HG03442 (cell line): ENCODE data around the gene PODN.

Experiments
- ATAC-seq: cut with Tn5 transposase; IDR thresholded peaks from one replicate; pipeline ENCODE4 v1.9.1; 2021; ENCODE audit warnings: mild to moderate bottlenecking, moderate library complexity; ENCODE audit not compliant: unreplicated experiment

Gene PODN

DNA sequence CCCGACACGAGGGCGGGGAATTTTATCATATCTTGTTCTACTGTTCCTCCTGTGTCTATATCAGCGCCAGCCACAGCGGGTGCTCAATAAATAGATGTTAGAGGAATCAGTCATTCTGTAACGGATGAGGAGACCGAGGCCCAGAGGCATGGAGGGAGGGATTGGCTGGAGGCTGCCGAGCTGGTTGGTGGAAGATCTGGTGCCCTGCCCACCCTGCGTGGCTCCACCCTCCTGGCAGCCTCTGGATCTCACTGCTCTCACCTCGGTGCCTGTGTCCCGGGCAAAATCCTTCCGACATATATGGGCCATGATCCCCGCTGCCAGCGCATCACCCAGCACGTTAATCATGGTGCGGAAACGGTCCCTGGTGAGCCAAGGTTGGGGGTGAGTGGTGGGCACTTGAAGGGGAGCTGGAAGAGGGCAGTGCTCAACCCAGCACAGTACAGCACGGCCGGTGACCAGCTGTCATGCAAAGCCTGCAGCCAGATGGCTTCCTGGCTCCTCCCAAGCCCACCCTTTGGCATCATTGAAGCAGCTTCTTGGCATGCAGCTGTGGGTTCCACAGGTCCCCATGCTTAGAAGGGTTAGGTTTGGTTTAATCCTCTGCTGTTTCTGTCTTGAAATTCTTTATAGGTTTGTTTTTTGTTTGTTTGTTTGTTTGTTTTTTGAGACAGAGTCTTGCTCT lies 26.7 kb downstream of the PODN start:
- ATAC-seq: no peak

DNA sequence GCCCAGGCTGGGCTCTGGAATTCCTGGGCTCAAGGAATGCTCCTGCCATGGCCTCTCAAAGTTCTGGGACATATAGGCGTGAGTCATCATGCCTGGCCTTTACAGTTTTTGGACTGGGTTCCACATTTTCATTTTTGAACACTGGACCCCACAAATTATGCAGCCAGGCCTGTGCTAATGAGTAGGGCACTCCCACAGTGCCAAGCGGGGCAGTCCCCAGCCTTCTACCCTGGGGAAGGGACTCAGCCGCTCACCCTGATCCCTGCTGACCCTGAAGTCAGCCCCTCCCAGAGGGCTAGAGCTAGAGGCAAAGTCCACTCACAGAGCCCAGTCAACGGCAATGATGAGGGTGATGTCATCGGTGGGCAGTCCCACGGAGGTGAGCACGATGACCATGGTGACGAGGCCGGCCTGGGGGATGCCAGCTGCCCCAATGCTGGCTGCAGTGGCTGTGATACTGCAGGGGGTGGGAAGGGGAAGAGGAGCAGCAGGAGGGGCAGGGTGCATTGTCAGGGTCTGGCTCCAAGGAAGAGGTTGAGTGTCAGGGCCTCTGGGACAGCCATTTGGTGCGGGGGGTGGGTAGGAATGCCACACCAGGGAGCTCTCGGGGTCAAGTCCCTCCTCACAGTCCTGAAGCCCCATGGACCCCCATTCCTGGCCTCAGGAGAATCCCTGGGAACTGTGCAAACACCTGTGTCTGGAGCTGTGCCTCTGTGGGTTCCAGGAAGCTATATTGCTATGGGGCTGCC lies 27.6 kb downstream of the PODN start:
- no peak for ATAC-seq

DNA sequence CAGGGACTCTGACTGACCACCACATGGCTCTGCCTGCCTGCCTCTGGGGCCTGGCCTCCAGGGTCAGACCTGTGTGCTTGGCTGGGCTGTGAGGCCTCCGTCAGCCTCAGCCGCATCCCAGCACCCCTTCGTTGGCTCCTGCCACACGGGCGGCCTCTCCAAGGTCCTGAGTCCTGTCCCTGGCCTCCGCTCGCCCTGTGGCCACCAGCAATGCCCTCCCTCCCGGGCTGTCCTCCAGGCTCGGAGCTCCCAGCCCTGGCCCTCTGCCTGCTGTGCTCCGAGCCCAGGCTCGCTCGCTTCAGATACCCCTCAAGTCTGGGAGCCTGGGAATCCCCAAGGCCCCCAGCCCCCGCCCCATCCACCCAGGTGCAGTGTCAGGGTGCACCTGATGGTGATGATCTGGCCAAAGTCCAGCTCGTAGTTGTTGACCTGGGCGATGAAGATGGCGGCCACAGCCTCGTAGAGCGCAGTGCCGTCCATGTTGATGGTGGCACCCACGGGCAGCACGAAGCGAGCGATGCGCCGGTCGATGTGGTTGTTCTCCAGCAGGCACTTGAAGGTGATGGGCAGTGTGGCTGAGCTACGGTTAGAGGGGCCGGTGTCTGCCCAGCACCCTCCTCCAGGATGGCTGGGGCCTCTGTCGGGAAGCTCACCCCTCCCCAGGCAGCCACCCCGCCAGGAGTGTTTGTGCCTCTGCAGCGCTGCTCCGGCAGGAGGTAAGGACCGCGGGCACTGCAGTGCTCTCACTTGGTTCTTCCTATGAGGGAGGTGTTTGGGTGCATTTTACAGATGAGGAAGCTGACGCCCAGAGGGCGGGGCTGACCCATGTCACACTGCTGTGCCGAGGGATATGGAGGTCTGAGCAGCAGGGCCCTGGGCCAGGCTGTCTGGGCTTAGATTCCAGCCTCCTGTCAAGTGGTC lies 28.5 kb downstream of the PODN start:
- ATAC-seq: no peak

DNA sequence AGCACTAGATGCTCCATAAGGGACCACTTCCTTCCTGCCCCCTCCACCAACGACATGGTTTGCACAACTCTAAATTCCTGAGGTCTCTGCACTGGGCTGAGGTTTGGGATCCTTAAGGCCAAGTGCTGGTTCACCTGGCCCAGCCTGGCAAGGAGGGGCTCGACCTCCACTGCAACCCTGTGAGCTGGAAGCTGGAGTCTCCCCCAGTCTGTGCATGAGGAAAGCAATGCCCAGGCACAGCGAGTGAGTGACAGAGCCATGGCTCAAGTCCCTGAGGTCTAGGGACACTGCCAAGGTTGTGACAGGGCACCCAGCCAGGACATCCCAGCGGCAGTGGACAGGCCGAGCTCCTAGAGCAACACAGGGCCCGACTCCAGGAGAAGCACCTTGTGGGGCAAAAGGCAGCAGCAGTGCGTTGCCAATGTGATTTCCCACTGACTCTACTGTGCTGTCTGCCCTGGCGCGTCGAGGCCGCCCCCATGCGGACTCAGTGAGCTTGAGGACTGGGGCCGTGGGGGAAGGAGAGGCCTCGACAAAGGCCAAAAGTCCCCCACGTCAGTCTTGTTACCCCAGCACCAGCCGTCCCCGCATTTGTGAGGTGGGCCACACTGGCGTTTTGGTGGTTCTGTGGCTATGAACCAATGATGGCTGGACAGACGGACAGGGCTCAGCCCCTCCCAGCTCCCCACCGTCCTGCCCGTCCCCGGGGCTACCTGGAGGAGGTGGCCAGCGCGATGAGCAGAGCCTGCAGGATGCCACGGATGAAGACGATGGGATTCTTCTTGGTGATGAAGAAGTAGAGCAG lies 30.0 kb downstream of the PODN start:
- ATAC-seq: no peak

DNA sequence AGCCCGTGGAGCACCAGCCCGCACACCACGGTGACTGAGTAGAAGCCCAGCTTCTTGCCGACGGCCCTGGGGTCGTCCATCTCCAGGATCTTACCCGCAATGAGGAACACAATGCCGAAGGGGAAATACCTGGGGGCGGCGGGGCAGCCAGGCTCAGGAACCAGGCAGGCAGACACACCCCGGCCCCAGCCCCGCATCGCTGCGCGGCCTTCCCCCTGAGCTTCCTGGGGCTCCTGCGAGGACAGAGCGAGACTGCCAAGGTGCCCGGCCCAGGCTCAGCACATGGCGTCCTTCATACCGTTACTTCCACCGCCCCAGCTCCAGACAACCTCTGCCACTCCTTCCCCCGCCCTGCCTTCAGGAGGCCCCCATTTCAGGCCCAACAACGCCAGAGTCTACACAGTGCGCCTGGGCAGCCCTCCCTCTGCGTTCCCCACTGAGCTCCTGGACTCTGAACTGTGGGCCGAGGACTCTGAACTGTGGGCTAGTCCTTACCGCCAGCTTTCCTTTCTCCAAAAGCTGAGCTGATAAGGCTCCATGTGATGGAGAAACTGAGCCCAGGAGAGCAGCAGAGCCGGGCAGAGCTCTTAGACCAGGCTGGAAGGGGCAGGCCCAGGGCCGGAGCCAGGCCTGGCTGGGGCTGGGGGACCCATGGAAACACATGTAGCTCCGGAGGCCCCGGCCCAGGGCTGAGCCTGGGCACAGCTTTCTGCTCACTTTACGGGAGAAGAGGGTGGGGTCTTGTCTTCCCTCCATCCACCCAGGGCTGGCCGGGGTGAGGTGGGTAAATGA lies 30.8 kb downstream of the PODN start:
- no peak for ATAC-seq

DNA sequence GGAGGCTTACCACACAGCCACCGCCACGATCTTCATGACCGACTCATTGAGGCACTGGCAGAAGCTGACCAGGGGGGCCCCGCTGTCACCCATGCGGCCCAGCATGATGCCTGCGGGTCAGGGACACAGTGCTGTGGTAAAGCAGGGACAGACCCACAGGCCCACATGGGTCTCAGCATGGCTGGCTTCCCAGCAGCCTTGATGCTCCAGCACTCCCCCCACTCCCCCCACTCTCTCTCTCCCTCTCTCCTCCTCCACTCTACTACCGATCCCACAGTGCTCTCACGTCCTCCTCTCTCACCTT lies 31.4 kb downstream of the PODN start:
- ATAC-seq: no peak

DNA sequence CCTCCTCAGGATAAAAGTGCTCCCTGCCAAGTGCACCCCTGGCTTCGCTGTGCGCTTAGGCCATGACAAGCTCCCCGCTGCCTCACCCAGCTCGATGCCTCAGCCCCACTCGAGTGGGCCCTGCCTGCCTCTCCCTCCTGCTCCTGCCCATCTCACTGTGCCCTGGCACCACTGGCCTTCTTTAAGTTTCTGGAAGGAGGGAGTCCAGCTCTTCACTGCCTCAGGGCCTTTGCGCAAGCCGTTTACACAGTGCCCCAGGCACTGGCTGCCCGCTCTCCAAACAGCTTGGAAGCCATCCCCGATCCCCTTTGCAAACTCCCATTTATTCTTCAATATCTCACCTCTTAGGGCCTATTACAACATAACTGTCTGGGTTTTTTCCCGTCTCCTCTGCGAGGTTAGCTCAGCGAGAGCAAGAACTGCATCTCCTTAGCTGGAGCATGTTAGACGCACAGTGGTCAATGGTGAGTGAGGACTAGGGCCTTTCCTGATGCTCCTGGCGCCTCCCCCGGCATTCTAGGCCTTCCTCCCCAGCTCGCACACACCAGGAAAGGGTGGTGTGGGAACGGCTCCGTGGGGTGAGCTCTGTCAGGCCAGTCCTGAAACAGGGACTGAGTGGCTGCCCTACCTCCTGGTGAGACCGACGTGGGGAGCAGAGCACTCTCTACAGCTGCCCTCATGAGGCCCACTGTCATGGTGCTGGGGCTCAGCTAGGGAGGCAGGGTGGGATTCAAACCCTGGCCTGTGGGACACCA lies 31.9 kb downstream of the PODN start:
- ATAC-seq: no peak

DNA sequence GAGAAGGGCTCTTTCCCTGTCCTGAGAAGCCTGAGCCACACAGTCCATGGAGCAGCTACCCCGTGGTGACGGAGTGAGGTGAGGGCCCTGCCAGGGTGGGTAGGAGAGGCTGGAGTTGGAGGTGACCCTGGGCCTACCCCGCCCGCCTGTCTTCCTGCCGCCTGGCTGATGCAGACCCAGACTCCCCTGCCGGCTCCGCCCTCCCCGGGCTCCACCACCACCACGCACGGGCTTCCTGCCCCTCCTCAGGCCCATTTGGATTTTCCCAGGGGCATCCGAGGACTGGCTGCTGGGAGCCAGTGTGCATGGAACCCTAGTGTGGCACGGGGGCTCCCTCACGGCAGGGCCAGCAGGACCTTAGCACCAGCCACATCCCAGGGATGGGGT lies 32.5 kb downstream of the PODN start:
- ATAC-seq: no peak

DNA sequence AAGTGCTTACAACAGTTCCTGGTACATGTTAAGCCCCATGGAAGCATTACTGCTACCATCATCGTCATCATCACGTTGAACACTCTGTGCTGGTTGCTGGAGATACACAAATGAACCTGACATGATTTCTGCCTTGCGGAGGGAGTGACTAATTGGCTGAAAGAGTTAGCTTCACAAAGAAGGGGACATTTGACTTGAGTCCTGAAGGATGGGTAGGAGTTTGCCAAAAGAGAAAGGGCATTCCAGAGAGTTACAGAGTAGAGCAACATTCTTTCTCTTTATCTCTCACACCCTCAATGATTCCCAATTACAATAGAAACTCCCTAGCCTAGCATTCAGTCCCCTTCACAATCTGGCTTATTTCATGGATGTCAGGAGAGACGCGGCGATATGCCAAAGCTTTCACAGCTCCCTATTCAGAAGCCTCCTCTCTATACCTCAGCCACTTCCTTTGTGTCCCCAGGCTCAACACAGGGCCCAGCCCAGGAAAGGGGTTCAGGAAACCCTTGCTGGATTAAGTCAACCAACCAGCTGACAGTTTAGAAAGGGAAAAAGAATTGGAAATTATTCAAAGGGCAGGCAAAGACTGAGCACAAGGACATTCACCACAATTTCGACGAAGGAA lies 42.4 kb downstream of the PODN start:
- no peak for ATAC-seq

DNA sequence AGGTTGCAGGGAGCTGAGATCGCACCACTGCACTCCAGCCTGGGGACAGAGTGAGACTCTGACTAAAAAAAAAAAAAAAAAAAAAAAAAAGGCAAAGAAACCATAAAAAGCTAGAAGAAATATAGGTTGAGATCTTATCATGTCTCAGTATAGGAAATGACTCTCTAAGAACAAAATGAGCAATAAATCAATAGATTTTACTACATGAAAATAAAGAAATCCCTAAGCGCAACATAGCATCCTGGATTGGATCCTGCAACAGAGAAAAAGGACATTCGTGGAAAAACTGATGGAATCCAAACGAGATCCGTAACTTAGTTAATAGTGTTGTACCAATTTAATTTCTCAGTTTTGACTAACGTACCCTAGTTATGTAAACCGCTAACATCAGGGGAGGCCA lies 45.1 kb downstream of the PODN start:
- no peak for ATAC-seq

DNA sequence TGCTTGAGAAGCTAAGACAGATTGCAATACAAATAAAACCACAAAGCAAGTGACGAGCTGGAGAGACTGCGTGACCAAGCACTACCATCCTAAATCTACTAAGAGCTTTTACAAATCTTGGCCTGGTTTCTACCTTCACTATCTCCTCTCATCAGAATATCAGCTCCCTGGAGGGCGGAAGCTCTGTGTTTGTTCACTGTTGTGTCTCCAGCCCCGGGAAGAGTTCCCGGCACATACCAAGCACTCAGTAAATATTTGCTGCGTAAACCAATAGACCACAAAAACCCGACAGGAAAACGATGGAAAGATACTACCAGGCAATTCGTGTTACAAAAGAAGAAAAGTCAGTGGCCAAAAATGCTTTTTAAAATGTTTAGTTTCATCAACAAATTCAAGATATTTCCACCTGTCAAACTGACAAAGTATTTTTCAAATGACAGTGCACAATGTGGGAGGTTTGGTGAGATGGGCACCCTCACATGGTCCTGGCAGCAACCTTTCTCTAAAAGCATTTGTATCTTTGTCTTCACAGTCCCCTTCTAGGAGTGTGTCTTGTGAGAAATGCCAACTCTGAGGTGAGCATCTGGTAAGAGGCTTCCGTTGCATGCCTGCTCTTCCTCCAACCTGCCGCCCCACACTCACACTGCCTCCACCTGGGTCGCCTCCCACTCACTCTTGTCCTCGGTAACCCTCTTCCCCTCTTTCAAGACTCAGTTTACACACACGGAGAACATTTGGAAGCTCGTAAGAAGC lies 45.7 kb downstream of the PODN start:
- no peak for ATAC-seq

DNA sequence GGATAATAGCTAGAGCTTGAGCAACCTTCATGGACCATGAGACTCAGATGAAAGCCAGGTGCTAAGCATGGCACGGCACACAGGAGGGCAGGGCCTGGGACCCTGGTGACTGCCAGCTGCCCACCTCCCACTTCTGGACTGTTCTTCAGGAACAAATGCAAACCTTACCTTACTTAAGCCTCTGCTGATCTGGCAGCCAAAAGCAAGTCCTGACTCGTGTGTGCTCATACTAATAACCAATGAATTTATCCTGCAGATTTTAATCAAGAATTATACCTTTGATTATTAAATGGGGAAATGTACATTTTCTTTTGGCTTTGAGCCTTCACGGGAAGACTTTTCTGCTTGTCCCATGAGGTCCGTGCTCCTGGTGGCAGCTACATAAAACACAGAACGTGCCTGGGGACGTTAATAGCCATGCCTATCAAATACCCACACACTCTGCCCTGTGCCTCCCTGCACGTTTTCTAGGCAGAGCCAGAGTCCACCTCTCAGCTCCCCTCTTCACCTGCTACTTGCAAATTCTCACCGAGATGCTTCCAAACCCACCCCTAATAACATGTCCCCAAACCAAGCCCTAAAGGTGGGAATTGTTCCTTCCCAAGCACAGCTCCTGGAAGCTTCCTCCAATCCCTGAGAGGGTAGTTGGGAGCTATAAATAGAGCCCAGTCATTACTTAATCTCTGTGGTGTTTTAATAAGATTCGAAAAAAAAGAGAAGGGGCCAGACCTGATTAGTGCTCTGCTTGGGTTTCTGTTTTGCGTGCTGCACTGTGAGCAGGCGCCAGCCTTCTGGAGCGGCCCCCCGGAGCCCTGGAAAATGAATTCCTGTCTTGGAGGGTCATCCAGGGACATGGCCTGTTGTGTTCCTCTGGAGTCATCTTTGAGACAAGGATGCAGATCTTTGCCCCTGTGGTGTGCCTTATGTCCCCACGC lies 46.9 kb downstream of the PODN start:
- no peak for ATAC-seq

DNA sequence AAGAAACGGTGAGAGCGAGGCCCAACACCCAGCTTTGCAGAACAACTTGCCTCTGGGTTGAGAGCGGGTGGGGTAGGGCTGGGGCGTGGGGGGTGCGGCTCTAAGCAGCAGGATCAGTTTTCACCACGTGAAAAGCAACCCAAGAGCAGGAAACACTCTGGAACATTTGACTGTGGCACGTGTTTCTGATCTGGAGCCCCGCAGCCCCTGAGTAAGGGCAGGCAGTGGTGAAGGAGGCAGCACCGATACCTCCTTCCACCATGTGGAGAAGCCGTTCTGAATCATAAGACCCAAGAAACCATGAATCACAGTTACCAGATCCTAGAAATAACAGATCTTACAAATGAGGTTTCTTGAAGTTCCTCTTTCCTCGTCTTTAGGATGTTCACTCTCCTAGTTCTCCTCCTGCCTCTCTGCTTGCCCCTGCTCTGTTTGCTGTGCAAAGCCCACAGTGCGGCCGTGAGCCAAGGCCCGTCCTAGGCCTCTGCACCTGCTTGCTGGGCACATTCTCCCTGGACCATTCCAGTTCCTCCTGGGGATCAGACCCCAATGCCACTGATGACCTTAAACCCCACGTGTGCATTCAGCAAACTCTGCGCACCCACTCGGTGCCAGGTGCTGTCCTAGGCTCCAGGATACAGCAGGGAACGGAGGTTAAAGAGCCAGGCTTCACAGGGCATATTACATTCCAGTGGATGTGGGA lies 48.5 kb downstream of the PODN start:
- no peak for ATAC-seq

DNA sequence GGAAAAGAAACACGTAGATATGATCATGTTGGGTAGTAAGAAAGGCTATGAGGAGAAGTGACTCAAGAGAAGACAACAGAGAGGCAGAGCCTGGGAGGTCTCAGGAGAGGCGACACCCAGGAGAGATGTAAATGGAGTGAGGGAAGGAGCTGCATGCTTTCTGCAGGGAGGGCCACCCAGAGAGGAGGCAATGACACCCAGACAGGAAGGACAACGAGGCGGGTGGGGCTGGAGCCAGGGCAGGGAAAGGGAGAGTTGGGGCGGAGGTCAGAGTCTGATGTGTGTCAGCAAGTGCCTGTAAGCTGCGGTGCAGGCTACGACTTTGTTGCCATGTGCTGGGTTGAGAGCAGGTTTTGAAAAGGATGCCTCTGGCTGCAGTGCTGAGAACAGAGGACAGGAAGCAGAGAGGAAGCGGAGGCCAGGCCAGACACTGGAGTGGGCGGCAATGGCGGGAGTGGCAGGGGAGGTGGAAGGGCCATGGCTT lies 49.1 kb downstream of the PODN start:
- ATAC-seq: no peak

DNA sequence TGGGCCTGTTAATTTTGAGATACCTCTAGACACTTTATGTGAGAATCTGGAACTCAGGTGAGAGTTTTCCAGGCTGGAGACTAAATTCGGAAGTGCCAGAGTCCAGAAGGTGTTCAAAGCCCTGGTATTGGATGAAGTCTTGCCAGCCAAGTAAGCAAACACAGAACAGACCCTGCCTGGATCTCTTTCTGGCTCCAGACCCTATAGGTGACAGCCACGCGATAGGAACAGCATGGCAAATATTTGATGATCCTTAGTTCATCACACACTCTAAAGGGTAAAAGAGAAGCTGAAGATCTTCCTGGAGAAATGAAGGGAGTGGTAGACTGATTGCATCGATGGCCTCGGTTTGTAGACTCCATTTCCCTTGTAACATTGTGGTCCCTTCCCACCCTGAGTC lies 49.7 kb downstream of the PODN start:
- no peak for ATAC-seq

DNA sequence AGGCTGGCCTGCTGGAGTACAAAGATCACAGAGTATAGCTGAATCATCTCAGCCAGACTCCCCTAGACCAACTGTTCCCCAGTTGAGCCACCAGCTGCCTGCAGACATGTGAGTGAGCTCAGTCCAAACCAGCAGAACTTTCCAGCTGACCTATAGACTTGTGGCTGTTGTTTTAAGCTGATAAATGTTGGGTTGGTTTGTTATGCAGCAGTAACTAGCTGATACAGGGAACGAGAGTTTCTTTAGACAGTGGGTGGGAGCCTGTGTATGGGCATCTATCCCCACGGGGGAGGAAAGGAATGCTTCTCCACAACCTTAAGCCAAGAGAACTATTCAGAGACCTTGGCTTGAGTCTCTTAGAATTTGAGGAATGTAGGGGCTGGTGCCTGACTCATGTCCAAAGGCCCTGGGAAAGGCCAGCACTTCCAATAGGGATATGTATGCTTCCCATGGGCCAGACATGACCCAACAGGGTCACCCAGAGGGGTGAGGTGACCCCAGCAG lies 50.3 kb downstream of the PODN start:
- no peak for ATAC-seq
